GM12878 (cell line): ENCODE data around the gene FBXW8. TPM values are rescaled to one million over a fixed set of nuclear protein-coding genes. Genes with fewer than 3 reads are reported as not detected.

ENCODE experiments used
- ATAC-seq: fragments of 200-7000 bp; cut with Tn5 transposase; 3 replicates; pipeline ENCODE4 v1.9.1; 2020; ENCODE audit warnings: mild to moderate bottlenecking, moderate library complexity
- BruUV-seq: library from RNA; stranded (reverse); fragments of 400-500 nt; replicated peaks from 2 replicates; lab custom pipeline; 2021; lab: Mats Ljungman, UMichigan
- CTCF ChIA-PET: fragments of 300-600 bp; sonication (Branson Sonifier 250); formaldehyde crosslinking; extraction: SDS; loops from one replicate; lab custom pipeline; 2021; ENCODE audit warnings: inconsistent platforms; lab: Yijun Ruan, JAX
- POLR2A ChIA-PET: fragments of 350-600 bp; formaldehyde crosslinking; extraction: SDS; loops from one replicate; lab custom pipeline; 2021; ENCODE audit warnings: inconsistent platforms; lab: Charles Lee
- RAD21 ChIA-PET: fragments of 300-600 bp; sonication (Branson Sonifier 250); formaldehyde crosslinking; loops from one replicate; lab custom pipeline; 2023; ENCODE audit warnings: antibody characterized with exemption; ENCODE audit not compliant: unreplicated experiment; lab: Charles Lee
- SMC1A ChIA-PET: fragments of 300-600 bp; sonication (Branson Sonifier 250); formaldehyde crosslinking; loops from one replicate; lab custom pipeline; 2023; ENCODE audit not compliant: unreplicated experiment, uncharacterized antibody; lab: Charles Lee
- DNase-seq: peaks from one replicate; pipeline ENCODE4 v3.0.0-alpha.2; 2011; ENCODE audit warnings: low read depth, low spot score
- FAIRE-seq: peaks from 3 replicates; lab custom pipeline; 2011; peaks lifted over from hg19 to GRCh38; lab: Jason Lieb, UNC
- H2AFZ ChIP-seq: 2 replicates; pipeline ENCODE4 v1.6.0; 2011; ENCODE audit warnings: low read depth, low read length, control low read depth; ENCODE audit not compliant: control insufficient read depth
- H3K27ac ChIP-seq: 2 replicates; pipeline ENCODE4 v1.5.1; 2011; ENCODE audit warnings: control low read depth; ENCODE audit not compliant: control insufficient read depth, insufficient read depth
- H3K27me3 ChIP-seq, 2 experiments: replicated peaks in 1 of 2; 2 replicates each; pipeline versions ENCODE4 v1.6.0 to v1.6.1; 2011; ENCODE audit warnings: low read length in 1 of 2; ENCODE audit not compliant: control insufficient read depth in 2 of 2, insufficient read depth in 2 of 2
- H3K36me3 ChIP-seq, 2 experiments: 2 replicates each; pipeline ENCODE4 v1.5.1; 2011; ENCODE audit warnings: low read length in 1 of 2; ENCODE audit not compliant: control insufficient read depth in 2 of 2, insufficient read depth in 2 of 2
- H3K4me1 ChIP-seq: 2 replicates; pipeline ENCODE4 v1.6.1; 2011; ENCODE audit warnings: mild to moderate bottlenecking, low read length, moderate library complexity, mixed read lengths; ENCODE audit not compliant: control insufficient read depth, insufficient read depth
- H3K4me2 ChIP-seq: 2 replicates; pipeline ENCODE4 v1.6.0; 2011; ENCODE audit warnings: control low read depth; ENCODE audit not compliant: control insufficient read depth, insufficient read depth
- H3K4me3 ChIP-seq: fragments of 200-600 bp; sonication (generic); 2 replicates; pipeline ENCODE4 v1.5.1; 2016
- H3K79me2 ChIP-seq: 2 replicates; pipeline ENCODE4 v1.6.0; 2011; ENCODE audit warnings: low read length; ENCODE audit not compliant: control insufficient read depth, insufficient read depth
- H3K9ac ChIP-seq: 2 replicates; pipeline ENCODE4 v1.8.0; 2011; ENCODE audit warnings: low read length, control low read depth, mixed read lengths; ENCODE audit not compliant: control insufficient read depth, insufficient read depth
- H3K9me3 ChIP-seq: replicated peaks from 3 replicates; pipeline ENCODE4 v1.5.1; 2011; ENCODE audit warnings: mild to moderate bottlenecking, low read length; ENCODE audit not compliant: control insufficient read depth, insufficient read depth
- H4K20me1 ChIP-seq: 2 replicates; pipeline ENCODE4 v1.6.0; 2011; ENCODE audit not compliant: control insufficient read depth, insufficient read depth
- CBX3 ChIP-seq: fragments of 200-600 bp; sonication (generic); IDR thresholded peaks from 2 replicates; pipeline ENCODE4 v1.6.1; 2016; ENCODE audit warnings: low read depth, borderline replicate concordance
- HCFC1 ChIP-seq: fragments of 150-350 bp; IDR thresholded peaks from 2 replicates; pipeline ENCODE4 v1.6.1; 2014; ENCODE audit warnings: low read length
- JUND ChIP-seq: IDR thresholded peaks from 2 replicates; pipeline ENCODE4 v1.6.1; 2012; ENCODE audit warnings: low read depth, mild to moderate bottlenecking, low read length, improper control_type of control experiment, moderate library complexity
- NFYB ChIP-seq: IDR thresholded peaks from 2 replicates; pipeline ENCODE4 v1.6.1; 2011; ENCODE audit warnings: low read depth, mild to moderate bottlenecking, low read length, improper control_type of control experiment, moderate library complexity; ENCODE audit not compliant: insufficient read depth
- POLR2AphosphoS5 ChIP-seq: IDR thresholded peaks from 2 replicates; pipeline ENCODE4 v1.6.1; 2011; ENCODE audit warnings: mild to moderate bottlenecking, low read length, inconsistent platforms
- POU2F2 ChIP-seq: IDR thresholded peaks from 3 replicates; pipeline ENCODE4 v1.6.1; 2011; ENCODE audit warnings: low read depth, mild to moderate bottlenecking, low read length, borderline replicate concordance
- RELB ChIP-seq: fragments of 450-650 bp; IDR thresholded peaks from 2 replicates; pipeline ENCODE4 v1.6.1; 2017; ENCODE audit warnings: low read depth, mild to moderate bottlenecking, moderate library complexity
- SKIL ChIP-seq: fragments of 450-650 bp; IDR thresholded peaks from 2 replicates; pipeline ENCODE4 v1.6.1; 2017; ENCODE audit warnings: mild to moderate bottlenecking, low read depth, inconsistent platforms; ENCODE audit not compliant: poor library complexity, severe bottlenecking
- TCF7 ChIP-seq: IDR thresholded peaks from 2 replicates; pipeline ENCODE4 v1.6.1; 2014; ENCODE audit warnings: antibody characterized with exemption, borderline replicate concordance
- USF1 ChIP-seq: IDR thresholded peaks from 2 replicates; pipeline ENCODE4 v1.6.1; 2011; ENCODE audit warnings: borderline replicate concordance, low read depth, mild to moderate bottlenecking, moderate library complexity, mixed read lengths, low read length; ENCODE audit not compliant: insufficient read depth; ENCODE audit errors: extremely low read length
- ZNF274 ChIP-seq: IDR thresholded peaks from one replicate; pipeline ENCODE4 v1.8.0; 2011; ENCODE audit not compliant: insufficient read length, insufficient read depth
- WGBS: methylation state at CpG from one replicate; pipeline ENCODE4 v1.1.6; 2016; ENCODE audit warnings: low lambda C conversion rate; ENCODE audit not compliant: insufficient replicate concordance, insufficient coverage; ENCODE audit errors: missing lambda C conversion rate; 5-methylcytosine and 5-hydroxymethylcytosine counted together
- in situ Hi-C: fragments of 300-500 bp; cut with MboI; formaldehyde crosslinking; loops from 9 replicates; pipeline ENCODE4 v1.14.3; 2018; ENCODE audit warnings: mixed read lengths
- intact Hi-C: fragments of 100-400 bp; cut with micrococcal nuclease; formaldehyde crosslinking; loops from one replicate; pipeline ENCODE4 v1.14.2; 2022; ENCODE audit not compliant: unreplicated experiment
- polyA plus RNA-seq, 11 experiments: library from polyadenylated mRNA; depleted of rRNA in 4 of 11; unstranded in 6 of 11; stranded (reverse) in 5 of 11; fragments of >200 nt; fragmentation: Nextera tagmentation in 4 of 11; fragmentation: Illumina TruSeq in 1 of 11; extraction: Ambion mirVana in 4 of 11; extraction: Trizol in 1 of 11; gene quantifications; 1 replicate in 1 of 11; 2 replicates in 10 of 11; pipeline versions ENCODE4 v1.2.1 to v1.2.3, GENCODE V29; 2011 to 2016; ENCODE audit warnings: inconsistent platforms in 2 of 11, missing spikeins in 2 of 11, low read depth in 1 of 11
- total RNA-seq, 4 experiments: library from RNA; depleted of rRNA in 3 of 4; stranded (reverse); fragments of >200 nt in 3 of 4; fragmentation: Illumina TruSeq in 1 of 4; extraction: Trizol in 1 of 4; gene quantifications; 2 replicates each; pipeline versions ENCODE4 v1.2.1 to v1.2.3, GENCODE V29; 2013 to 2021

Gene FBXW8
- total and polyA plus RNA-seq, 10 of the 15 experiments (the other 5 are each of a cell fraction or from before 2014, with no cell fraction given) = 0.49 to 7.5 (median 4.4) TPM

- Histone ChIP-seq H2AFZ (no peak overlapping the region), H3K9ac (no peak overlapping the region), H3K4me2 (no peak overlapping the region), H3K4me1 (peaks cover 5% of the 10 kb centered on the region), H3K27ac (no peak overlapping the region; the same call in 1 of the 2 replicates), H4K20me1 (no peaks in the 10 kb centered on the region)
- 39% methylated on average over 14 of the region's 14 CpGs for WGBS
- SMC1A ChIA-PET = no interaction called here
- DNase-seq = no peak
- CTCF ChIA-PET = no interaction called here
- intact Hi-C loops = no loop called here
- TF ChIP-seq JUND (no peak), POU2F2 (peak; percentile 18; the same call in 1 of the 3 replicates)
- TF ChIP-seq, all 136 proteins: peak for 1
- Histone ChIP-seq H3K79me2 (no peaks in the 10 kb centered on the region), H3K27me3 (no peaks in the 10 kb centered on the region), H3K36me3 (peaks cover 0 to 5% of the 10 kb centered on the region in 2 experiments; a peak in 1 of 4 replicates), H3K9me3 (no peaks in the 10 kb centered on the region), H3K4me3 (no peak overlapping the region)
- ChIA-PET POLR2A (no interaction called here), RAD21 (no interaction called here)
- BruUV-seq = no TSS peak
- in situ Hi-C loops = no loop called here
- no peak for FAIRE-seq
- peak; percentile 19; the same call in 1 of the 3 replicates for ATAC-seq
These were observed 159.5 kb downstream of the FBXW8 start for GRCh38 chr12:117069926-117070900.

GRCh38 chr12:117071009-117071408 is 160.3 kb downstream of the FBXW8 start:
- BruUV-seq = no TSS peak
- FAIRE-seq = no peak
- TF ChIP-seq USF1 (no peak), NFYB (no peak), TCF7 (no peak), HCFC1 (no peak), ZNF274 (no peak), SKIL (no peak), CBX3 (no peak), RELB (no peak), POLR2AphosphoS5 (no peak)

More at GRCh38 chr12:117071009-117071408, 160.3 kb downstream of the FBXW8 start:
- Histone ChIP-seq H3K27ac (no peak overlapping the region), H4K20me1 (no peaks in the 10 kb centered on the region), H2AFZ (no peak overlapping the region), H3K36me3 (peaks cover 0 to 5% of the 10 kb centered on the region in 2 experiments; a peak in 1 of 4 replicates), H3K9ac (no peak overlapping the region), H3K9me3 (no peaks in the 10 kb centered on the region), H3K27me3 (no peaks in the 10 kb centered on the region), H3K79me2 (no peaks in the 10 kb centered on the region), H3K4me1 (peaks cover 5% of the 10 kb centered on the region), H3K4me3 (no peak overlapping the region), H3K4me2 (no peak overlapping the region)
- in situ Hi-C loops (no loop called here), intact Hi-C loops (no loop called here)
- POLR2A ChIA-PET = no interaction called here
- ATAC-seq (no peak), DNase-seq (no peak)
- RAD21 ChIA-PET = no interaction called here
- WGBS = 77% methylated on average over 5 of the region's 5 CpGs
- SMC1A ChIA-PET = no interaction called here
- CTCF ChIA-PET = no interaction called here
